IMR-90 (cell line): Measurements from ENCODE around the gene SNRNP40. TPM values are rescaled to one million over a fixed set of nuclear protein-coding genes. Genes with fewer than 3 reads are reported as not detected.

Experiments used
- ATAC-seq: fragments of 200-7000 bp; cut with Tn5 transposase; 2 replicates; pipeline ENCODE4 v1.9.1; 2020; ENCODE audit warnings: low read depth, mild to moderate bottlenecking, moderate library complexity
- BruUV-seq: library from RNA; stranded (reverse); fragments of 400-500 nt; replicated peaks from 2 replicates; lab custom pipeline; 2021; lab: Mats Ljungman, UMichigan
- CTCF ChIA-PET: fragments of 300-600 bp; formaldehyde crosslinking; extraction: SDS; loops from one replicate; lab custom pipeline; 2021; ENCODE audit warnings: antibody characterized with exemption; lab: Yijun Ruan, JAX
- POLR2A ChIA-PET: fragments of 300-600 bp; sonication (Branson Sonifier 250); formaldehyde crosslinking; loops from one replicate; lab custom pipeline; 2022; ENCODE audit warnings: antibody characterized with exemption; ENCODE audit not compliant: unreplicated experiment; lab: Charles Lee
- DNase-seq: peaks from one replicate; pipeline ENCODE4 v3.0.0; 2013
- H2AFZ ChIP-seq: replicated peaks from 2 replicates; pipeline ENCODE3; 2013; ENCODE audit warnings: low read length, mild to moderate bottlenecking; ENCODE audit not compliant: poor library complexity
- H2AK5ac ChIP-seq: 2 replicates; pipeline ENCODE4 v1.6.1; 2013; ENCODE audit warnings: low read depth, low read length, inconsistent platforms
- H2AK9ac ChIP-seq: replicated peaks from 2 replicates; pipeline ENCODE3; 2013; ENCODE audit warnings: mild to moderate bottlenecking, low read depth, low read length, moderate library complexity; ENCODE audit not compliant: poor library complexity
- H2BK120ac ChIP-seq: 2 replicates; pipeline ENCODE4 v1.6.1; 2013; ENCODE audit warnings: low read depth, low read length, inconsistent platforms
- H2BK15ac ChIP-seq: 3 replicates; pipeline ENCODE4 v1.6.1; 2013; ENCODE audit warnings: low read depth, low read length, inconsistent platforms
- H2BK20ac ChIP-seq: 2 replicates; pipeline ENCODE4 v1.6.1; 2013; ENCODE audit warnings: low read depth, mild to moderate bottlenecking, inconsistent platforms, low read length, moderate library complexity
- H2BK5ac ChIP-seq: 2 replicates; pipeline ENCODE4 v1.6.1; 2013; ENCODE audit warnings: mild to moderate bottlenecking, low read depth, low read length, inconsistent platforms; ENCODE audit not compliant: poor library complexity, severe bottlenecking
- H3K14ac ChIP-seq: replicated peaks from 2 replicates; pipeline ENCODE4 v1.6.1; 2013; ENCODE audit warnings: low read depth, low read length, inconsistent platforms
- H3K18ac ChIP-seq: 2 replicates; pipeline ENCODE4 v1.6.1; 2013; ENCODE audit warnings: low read depth, low read length, control low read depth
- H3K23ac ChIP-seq: 2 replicates; pipeline ENCODE4 v1.6.1; 2013; ENCODE audit warnings: low read depth, low read length, inconsistent platforms
- H3K27ac ChIP-seq: 2 replicates; pipeline ENCODE4 v1.5.1; 2013; ENCODE audit warnings: mild to moderate bottlenecking, control low read depth, low read length; ENCODE audit not compliant: insufficient read depth
- H3K27me3 ChIP-seq: 2 replicates; pipeline ENCODE4 v1.6.1; 2013; ENCODE audit warnings: low read length; ENCODE audit not compliant: control insufficient read depth, insufficient read depth
- H3K36me3 ChIP-seq: 2 replicates; pipeline ENCODE4 v1.6.1; 2013; ENCODE audit warnings: low read length, mixed read lengths; ENCODE audit not compliant: control insufficient read depth, insufficient read depth
- H3K4ac ChIP-seq: 2 replicates; pipeline ENCODE4 v1.6.1; 2013; ENCODE audit warnings: low read depth, low read length, inconsistent platforms
- H3K4me1 ChIP-seq: 2 replicates; pipeline ENCODE4 v1.6.1; 2013; ENCODE audit warnings: low read length, mixed read lengths; ENCODE audit not compliant: control insufficient read depth, insufficient read depth
- H3K4me2 ChIP-seq: 2 replicates; pipeline ENCODE4 v1.6.1; 2013; ENCODE audit warnings: low read depth, mild to moderate bottlenecking, control low read depth, low read length, moderate library complexity
- H3K4me3 ChIP-seq: 2 replicates; pipeline ENCODE4 v1.5.1; 2013; ENCODE audit warnings: low read depth, mild to moderate bottlenecking, control low read depth, low read length, moderate library complexity; ENCODE audit not compliant: insufficient read depth
- H3K56ac ChIP-seq: 2 replicates; pipeline ENCODE4 v1.6.1; 2013; ENCODE audit warnings: low read length, inconsistent platforms; ENCODE audit not compliant: insufficient read depth; ENCODE audit errors: extremely low read depth
- H3K79me1 ChIP-seq, 2 experiments: 2 replicates each; pipeline ENCODE4 v1.6.1; 2013; ENCODE audit warnings: low read length in 2 of 2, inconsistent platforms in 1 of 2, low read depth in 1 of 2
- H3K9ac ChIP-seq: 2 replicates; pipeline ENCODE4 v1.6.1; 2013; ENCODE audit warnings: low read depth, low read length, control low read depth
- H3K9me1 ChIP-seq: 2 replicates; pipeline ENCODE4 v1.6.1; 2013; ENCODE audit warnings: low read length, inconsistent platforms; ENCODE audit not compliant: insufficient read depth
- H3K9me3 ChIP-seq: 2 replicates; pipeline ENCODE4 v1.6.1; 2013; ENCODE audit warnings: low read length; ENCODE audit not compliant: control insufficient read depth, insufficient read depth
- H4K20me1 ChIP-seq: 2 replicates; pipeline ENCODE4 v1.6.1; 2013; ENCODE audit warnings: low read length, inconsistent platforms; ENCODE audit not compliant: insufficient read depth
- H4K5ac ChIP-seq: 2 replicates; pipeline ENCODE4 v1.6.1; 2013; ENCODE audit warnings: mild to moderate bottlenecking, low read depth, low read length, control low read depth
- H4K8ac ChIP-seq, 2 experiments: 2 replicates each; pipeline ENCODE4 v1.6.1; 2013; ENCODE audit warnings: low read depth in 2 of 2, low read length in 2 of 2, control low read depth in 1 of 2, inconsistent platforms in 1 of 2
- H4K91ac ChIP-seq: 2 replicates; pipeline ENCODE4 v1.6.1; 2013; ENCODE audit warnings: low read depth, low read length, inconsistent platforms; ENCODE audit not compliant: insufficient read depth
- BHLHE40 ChIP-seq: fragments of 150-350 bp; IDR thresholded peaks from 2 replicates; pipeline ENCODE4 v1.6.1; 2016; ENCODE audit warnings: mild to moderate bottlenecking, low read depth, low read length
- CEBPB ChIP-seq: IDR thresholded peaks from 2 replicates; pipeline ENCODE4 v1.6.1; 2012; ENCODE audit warnings: low read depth, low read length, improper control_type of control experiment
- CHD1 ChIP-seq: IDR thresholded peaks from 2 replicates; pipeline ENCODE4 v1.6.1; 2012; ENCODE audit warnings: low read depth, low read length, improper control_type of control experiment
- CTCF ChIP-seq: conservative IDR thresholded peaks from 2 replicates; pipeline ENCODE4 v1.5.1; 2012; ENCODE audit warnings: mild to moderate bottlenecking, low read depth, low read length, improper control_type of control experiment
- ELK1 ChIP-seq: fragments of 150-350 bp; IDR thresholded peaks from 2 replicates; pipeline ENCODE4 v1.6.1; 2016; ENCODE audit warnings: low read depth, mild to moderate bottlenecking, low read length, moderate library complexity, borderline replicate concordance
- FOS ChIP-seq: fragments of 150-350 bp; IDR thresholded peaks from 2 replicates; pipeline ENCODE4 v1.6.1; 2016; ENCODE audit warnings: low read depth, low read length
- MAFK ChIP-seq: IDR thresholded peaks from 2 replicates; pipeline ENCODE4 v1.6.1; 2012; ENCODE audit warnings: low read depth, low read length, improper control_type of control experiment
- MAZ ChIP-seq: IDR thresholded peaks from 2 replicates; pipeline ENCODE4 v1.6.1; 2012; ENCODE audit warnings: low read depth, mild to moderate bottlenecking, low read length, improper control_type of control experiment, moderate library complexity, borderline replicate concordance
- MXI1 ChIP-seq: IDR thresholded peaks from 2 replicates; pipeline ENCODE4 v1.6.1; 2012; ENCODE audit warnings: low read depth, mild to moderate bottlenecking, low read length, moderate library complexity, borderline replicate concordance
- NFE2L2 ChIP-seq: fragments of 150-350 bp; IDR thresholded peaks from 2 replicates; pipeline ENCODE4 v1.6.1; 2016; ENCODE audit warnings: low read depth, mild to moderate bottlenecking, low read length
- POLR2A ChIP-seq: IDR thresholded peaks from 2 replicates; pipeline ENCODE4 v1.6.1; 2012; ENCODE audit warnings: mild to moderate bottlenecking, low read depth, low read length
- RAD21 ChIP-seq: IDR thresholded peaks from 2 replicates; pipeline ENCODE4 v1.6.1; 2012; ENCODE audit warnings: low read length, improper control_type of control experiment
- RCOR1 ChIP-seq: IDR thresholded peaks from 2 replicates; pipeline ENCODE4 v1.6.1; 2012; ENCODE audit warnings: mild to moderate bottlenecking, low read length, improper control_type of control experiment; ENCODE audit not compliant: insufficient replicate concordance
- RFX5 ChIP-seq: IDR thresholded peaks from 2 replicates; pipeline ENCODE4 v1.8.0; 2012; ENCODE audit warnings: low read depth, mild to moderate bottlenecking, low read length, moderate library complexity
- SMC3 ChIP-seq: fragments of 150-350 bp; IDR thresholded peaks from 2 replicates; pipeline ENCODE4 v1.6.1; 2016; ENCODE audit warnings: low read depth, mild to moderate bottlenecking, antibody characterized with exemption, low read length, moderate library complexity
- USF2 ChIP-seq: fragments of 150-350 bp; IDR thresholded peaks from 2 replicates; pipeline ENCODE4 v1.6.1; 2017; ENCODE audit warnings: mild to moderate bottlenecking, antibody characterized with exemption, low read length, low read depth
- WGBS, 2 experiments: methylation state at CpG; one replicate each; pipeline versions ENCODE4 v1.1.5 to v1.1.7; 2013; ENCODE audit warnings: missing lambda C conversion rate in 2 of 2; ENCODE audit not compliant: insufficient read length in 1 of 2; ENCODE audit errors: extremely low coverage in 2 of 2; 5-methylcytosine and 5-hydroxymethylcytosine counted together
- dilution Hi-C: fragments of 300-500 bp; cut with HindIII; formaldehyde crosslinking; loops from one replicate; pipeline ENCODE4 v1.14.3; 2018; ENCODE audit warnings: low sequenced_read_pairs; ENCODE audit not compliant: unreplicated experiment
- in situ Hi-C: fragments of 300-500 bp; cut with MboI; formaldehyde crosslinking; loops from 3 replicates; pipeline ENCODE4 v1.14.3; 2019; ENCODE audit warnings: low sequenced_read_pairs, inconsistent platforms, mixed read lengths
- intact Hi-C: fragments of 100-400 bp; cut with micrococcal nuclease; formaldehyde crosslinking; loops from 2 replicates; pipeline ENCODE4 v1.10.0; 2022
- polyA plus RNA-seq, 3 experiments: library from polyadenylated mRNA; depleted of rRNA; stranded (reverse); fragments of >200 nt; gene quantifications; 2 replicates each; pipeline ENCODE4 v1.2.3, GENCODE V29; 2012; ENCODE audit warnings: low replicate concordance in 1 of 3
- total RNA-seq: library from RNA; depleted of rRNA; stranded (reverse); fragments of >200 nt; gene quantifications from 2 replicates; pipeline ENCODE4 v1.2.3, GENCODE V29; 2012

Gene SNRNP40
- total and polyA plus RNA-seq, 2 of the 4 experiments (the other 2 are of a cell fraction), result 52.3 to 178 TPM

GRCh38 chr1:31273619-31274018 lies 23.0 kb downstream of the SNRNP40 start:
- dilution Hi-C loops, result no loop called here
- POLR2A ChIA-PET, result no interaction called here
- no peak overlapping the region for H2BK20ac ChIP-seq

More at GRCh38 chr1:31273619-31274018, 23.0 kb downstream of the SNRNP40 start:
- no peak overlapping the region for H4K91ac ChIP-seq
- no peak overlapping the region for H2AFZ ChIP-seq
- no peak overlapping the region for H4K5ac ChIP-seq
- H3K18ac ChIP-seq, result no peak overlapping the region
- no peak overlapping the region for H3K14ac ChIP-seq
- H2AK9ac ChIP-seq, result no peak overlapping the region
- no peak overlapping the region for H3K4me2 ChIP-seq
- H3K27ac ChIP-seq, result no peak overlapping the region
- H2BK5ac ChIP-seq, result no peak overlapping the region
- TF ChIP-seq MAFK, result no peak
- no peak for TF ChIP-seq SMC3
- no peak for TF ChIP-seq FOS
- no peak for TF ChIP-seq ELK1
- TF ChIP-seq CEBPB, result no peak
- no peak for TF ChIP-seq NFE2L2
- no peak for TF ChIP-seq CTCF
- no peak for TF ChIP-seq USF2
- TF ChIP-seq MAZ, result no peak
- TF ChIP-seq RCOR1, result no peak
- TF ChIP-seq MXI1, result no peak
- TF ChIP-seq POLR2A, result no peak
- TF ChIP-seq BHLHE40, result no peak
- no peak for TF ChIP-seq RAD21
- no peak for TF ChIP-seq RFX5
- TF ChIP-seq CHD1, result no peak
- no peak overlapping the region for H2BK15ac ChIP-seq
- H3K23ac ChIP-seq, result no peak overlapping the region
- H3K9ac ChIP-seq, result no peak overlapping the region
- WGBS, 2 experiments, result 100% methylated on average over 2 of the region's 2 CpGs; no CpG with 5 or more reads in 1 of the 2 experiments
- H3K79me1 ChIP-seq, result peaks cover 13 to 15% of the 10 kb centered on the region in 2 experiments
- ATAC-seq (no peak), DNase-seq (no peak)
- no peak overlapping the region for H2BK120ac ChIP-seq
- intact Hi-C loops (no loop called here), in situ Hi-C loops (no loop called here)
- H3K27me3 ChIP-seq, result no peaks in the 10 kb centered on the region
- no peak overlapping the region for H2AK5ac ChIP-seq
- H3K36me3 ChIP-seq, result peaks cover 28% of the 10 kb centered on the region
- CTCF ChIA-PET, result interaction anchor here (0.6 kb wide), 1 partner anchor 327 kb away, joined by 4 read pairs; no protein-coding TSS in a partner anchor
- H3K56ac ChIP-seq, result no peak overlapping the region
- no TSS peak for BruUV-seq
- H3K9me1 ChIP-seq, result 0 out of 2 replicates have a peak, but pooled peaks cover 2% of the 10 kb centered on the region
- no peak overlapping the region for H3K4ac ChIP-seq
- H4K20me1 ChIP-seq, result no peaks in the 10 kb centered on the region
- no peak overlapping the region for H4K8ac ChIP-seq
- no peaks in the 10 kb centered on the region for H3K9me3 ChIP-seq
- H3K4me3 ChIP-seq, result no peak overlapping the region
- no peaks in the 10 kb centered on the region for H3K4me1 ChIP-seq
